Ectodermal cell (in vitro differentiated cells): Measurements from ENCODE around the gene TMEM131L.

Source experiments
- H3K27ac ChIP-seq: 2 replicates; pipeline ENCODE4 v1.7.0; 2013; ENCODE audit warnings: mild to moderate bottlenecking, low read depth, low read length; ENCODE audit not compliant: insufficient read depth, poor library complexity, severe bottlenecking
- H3K27me3 ChIP-seq: 2 replicates; pipeline ENCODE4 v1.7.0; 2013; ENCODE audit warnings: mild to moderate bottlenecking, low read length; ENCODE audit not compliant: insufficient read depth, control insufficient read depth, poor library complexity, severe bottlenecking
- H3K36me3 ChIP-seq: one replicate; pipeline ENCODE4 v1.7.0; 2013; ENCODE audit warnings: low read length; ENCODE audit not compliant: control insufficient read depth, insufficient read depth
- H3K4me1 ChIP-seq: one replicate; pipeline ENCODE4 v1.7.0; 2013; ENCODE audit warnings: low read length; ENCODE audit not compliant: control insufficient read depth, insufficient read depth
- H3K4me3 ChIP-seq: 2 replicates; pipeline ENCODE4 v1.7.0; 2013; ENCODE audit warnings: low read depth, low read length, control low read depth; ENCODE audit not compliant: insufficient read depth
- H3K9me3 ChIP-seq: 2 replicates; pipeline ENCODE4 v1.7.0; 2013; ENCODE audit warnings: mild to moderate bottlenecking, low read length, moderate library complexity; ENCODE audit not compliant: control insufficient read depth
- WGBS, 2 experiments: methylation state at CpG; one replicate each; pipeline ENCODE4 v1.1.7; 2013; ENCODE audit warnings: missing lambda C conversion rate in 2 of 2; 5-methylcytosine and 5-hydroxymethylcytosine counted together

The TMEM131L gene

DNA sequence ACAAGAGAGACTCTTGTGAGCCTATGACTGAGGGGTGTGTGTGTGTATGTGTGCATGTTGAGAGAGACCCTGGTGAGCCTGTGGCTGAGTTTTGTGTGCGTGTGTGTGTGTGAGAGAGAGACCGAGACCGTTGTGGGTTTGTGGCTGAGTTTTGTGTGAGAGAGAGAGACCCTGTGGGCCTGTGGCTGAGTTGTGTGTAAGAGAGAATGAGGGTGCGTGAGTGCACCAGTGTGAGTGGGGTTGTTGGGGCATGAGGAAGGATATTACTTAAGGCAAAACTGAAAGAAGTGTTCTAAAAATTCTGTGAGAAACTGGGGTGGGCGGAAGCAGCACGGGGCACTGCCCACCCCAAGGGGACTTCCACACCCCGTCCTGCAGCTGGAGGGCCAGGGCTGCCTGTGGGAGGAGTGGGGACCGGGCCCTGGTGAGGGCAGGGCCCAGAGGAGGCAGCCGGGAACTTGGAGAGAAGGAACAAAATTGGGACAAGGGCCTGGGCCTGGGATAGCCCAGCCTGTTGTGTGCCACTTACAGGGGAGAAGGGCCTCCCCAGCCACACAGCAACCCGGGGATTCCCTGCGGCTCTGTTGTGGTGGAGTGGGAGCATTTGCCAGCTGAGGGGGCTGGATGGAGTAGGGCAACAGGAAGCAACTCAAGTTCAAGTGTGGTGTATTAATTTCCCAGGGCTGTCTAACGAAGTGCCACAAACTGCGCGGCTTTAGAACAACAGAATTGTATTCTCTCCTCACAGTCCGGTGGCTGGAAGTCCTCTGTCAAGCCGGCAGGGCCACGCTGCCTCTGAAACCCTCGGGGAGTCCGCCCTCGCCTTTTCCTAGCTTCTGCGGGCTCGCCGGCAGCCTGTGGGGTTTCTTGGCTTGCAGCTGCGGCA, 22.1 kb downstream of the TMEM131L start:
- peaks cover 33% of the 10 kb centered on the region for H3K4me1 ChIP-seq
- peak overlapping the region; percentile 8 for H3K27ac ChIP-seq
- 70 to 72% methylated on average over 24 of the region's 24 CpGs for WGBS, 2 experiments
- no peaks in the 10 kb centered on the region for H3K9me3 ChIP-seq
- no peak overlapping the region for H3K4me3 ChIP-seq
- H3K36me3 ChIP-seq: no peaks in the 10 kb centered on the region
- H3K27me3 ChIP-seq: no peaks in the 10 kb centered on the region

DNA sequence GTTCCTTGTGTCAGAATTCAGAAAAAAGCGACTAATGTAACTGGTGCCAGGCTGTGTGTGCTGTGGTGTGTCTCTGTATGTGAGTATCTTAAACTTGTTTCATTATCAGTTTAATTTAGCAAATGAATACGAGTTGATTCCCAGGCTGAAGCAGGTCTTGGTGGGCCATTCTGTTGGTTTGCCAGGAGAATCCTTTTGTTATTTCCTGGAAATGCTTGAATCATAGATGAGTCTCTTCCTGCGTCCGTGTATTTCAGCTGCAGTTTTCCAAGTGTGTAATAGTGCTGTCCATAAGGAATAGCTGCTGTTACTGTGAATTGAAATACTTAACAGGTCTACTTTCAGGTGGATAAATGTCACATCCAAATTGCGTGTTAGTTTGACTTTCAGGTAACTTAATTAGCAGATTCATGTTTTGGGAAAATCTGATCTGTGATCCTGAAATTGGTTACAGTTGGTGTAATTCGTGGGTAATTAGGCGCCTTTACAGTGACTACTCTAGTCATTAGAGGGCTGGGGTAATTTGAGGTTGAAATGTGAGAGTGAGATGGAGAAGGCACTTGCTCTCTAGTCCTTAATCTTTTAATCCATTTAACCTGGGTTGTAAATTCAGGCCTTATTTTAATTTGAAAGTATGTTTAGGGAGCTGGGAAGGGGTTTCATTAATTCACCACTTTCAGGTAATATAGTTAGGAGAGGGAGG, 23.8 kb downstream of the TMEM131L start:
- H3K27me3 ChIP-seq: no peaks in the 10 kb centered on the region
- no peaks in the 10 kb centered on the region for H3K36me3 ChIP-seq
- no peaks in the 10 kb centered on the region for H3K9me3 ChIP-seq
- WGBS, 2 experiments: 92 to 96% methylated on average over 7 of the region's 7 CpGs
- peaks cover 33% of the 10 kb centered on the region for H3K4me1 ChIP-seq
- no peak overlapping the region for H3K4me3 ChIP-seq
- no peak overlapping the region for H3K27ac ChIP-seq

DNA sequence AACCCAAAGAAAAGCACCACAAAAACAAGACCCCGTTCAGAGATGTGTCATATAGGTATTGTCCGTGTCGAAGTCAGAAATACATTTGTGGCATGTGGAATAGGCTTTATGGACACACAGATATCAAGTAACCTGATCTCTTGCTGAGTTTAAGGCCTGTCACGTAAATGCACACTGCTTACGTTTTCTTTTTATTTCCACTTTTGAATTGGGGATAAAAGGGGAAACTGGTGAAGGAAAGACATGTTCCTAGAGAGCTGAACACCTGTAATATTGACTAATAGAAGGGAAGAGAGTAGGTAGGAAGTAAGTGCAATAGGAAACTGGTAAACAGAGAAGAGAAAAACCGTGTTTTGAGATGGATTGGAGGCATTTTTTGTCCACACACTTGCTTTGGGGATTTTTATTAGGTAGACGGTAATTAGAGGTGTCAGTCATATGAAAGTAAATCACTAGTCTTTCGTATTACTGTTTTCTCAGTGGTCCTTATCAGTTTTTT, 24.9 kb downstream of the TMEM131L start:
- no peaks in the 10 kb centered on the region for H3K27me3 ChIP-seq
- WGBS, 2 experiments: 92% methylated on average over 8 of the region's 8 CpGs
- no peaks in the 10 kb centered on the region for H3K36me3 ChIP-seq
- no peaks in the 10 kb centered on the region for H3K9me3 ChIP-seq
- H3K4me1 ChIP-seq: peaks cover 28% of the 10 kb centered on the region
- H3K4me3 ChIP-seq: no peak overlapping the region
- no peak overlapping the region for H3K27ac ChIP-seq

DNA sequence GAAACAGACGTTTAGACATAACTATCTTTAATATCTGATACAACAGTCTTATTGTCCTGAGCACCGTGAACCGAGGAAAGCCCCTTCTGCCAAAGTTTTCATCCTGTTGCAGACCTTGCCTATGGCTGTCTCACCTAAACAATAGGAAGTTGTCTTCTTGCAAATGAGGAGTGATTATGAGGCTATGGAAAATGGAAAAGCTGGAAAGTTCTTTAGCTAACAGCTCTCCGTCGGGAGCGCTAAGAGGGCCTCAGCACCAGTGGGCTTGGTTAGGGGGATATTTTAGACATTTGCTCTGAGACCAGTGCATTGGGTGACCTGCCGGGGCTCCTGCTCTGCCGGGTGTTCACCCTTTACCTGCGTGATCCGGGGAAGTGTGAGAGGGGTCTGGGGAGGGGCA, 28.4 kb downstream of the TMEM131L start:
- no peak overlapping the region for H3K27ac ChIP-seq
- H3K9me3 ChIP-seq: no peaks in the 10 kb centered on the region
- H3K27me3 ChIP-seq: no peaks in the 10 kb centered on the region
- H3K4me3 ChIP-seq: no peak overlapping the region
- no peaks in the 10 kb centered on the region for H3K36me3 ChIP-seq
- 92 to 93% methylated on average over 10 of the region's 10 CpGs for WGBS, 2 experiments
- H3K4me1 ChIP-seq: peaks cover 13% of the 10 kb centered on the region

DNA sequence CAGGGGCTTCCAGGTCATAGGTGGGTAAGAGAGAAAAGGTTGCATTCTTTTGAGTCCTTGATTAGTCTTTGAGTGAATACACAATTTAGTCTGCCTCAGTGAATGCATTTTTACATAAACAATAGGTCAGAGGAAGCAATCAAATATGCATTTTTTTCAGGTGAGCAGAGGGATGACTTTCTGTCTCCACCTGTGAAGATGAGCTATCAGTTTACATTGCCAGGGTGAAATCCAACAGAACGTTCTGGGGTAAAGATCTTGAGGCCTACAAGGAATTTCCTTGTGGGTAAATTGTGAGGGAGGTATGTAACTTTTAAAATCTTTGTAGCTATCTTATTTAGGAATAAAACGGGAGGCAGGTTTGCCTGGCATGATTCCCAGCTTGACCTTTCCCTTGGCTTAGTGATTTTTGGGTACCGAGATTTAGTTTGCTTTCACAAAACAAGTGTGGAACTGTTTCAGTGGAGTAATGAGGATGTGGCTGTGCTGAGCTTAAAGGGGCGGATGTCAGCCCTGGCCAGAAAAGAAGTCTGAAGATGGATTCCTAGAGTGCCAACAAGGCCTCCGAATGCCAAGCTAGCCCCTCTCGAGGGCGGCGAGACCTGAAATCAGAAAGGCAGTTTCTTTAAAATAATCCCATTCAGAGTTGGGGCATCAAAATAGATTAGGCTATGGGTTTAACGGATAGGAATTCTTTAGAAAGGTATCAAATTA, 29.5 kb downstream of the TMEM131L start:
- H3K4me1 ChIP-seq: peaks cover 13% of the 10 kb centered on the region
- WGBS, 2 experiments: 85 to 89% methylated on average over 9 of the region's 9 CpGs
- H3K36me3 ChIP-seq: no peaks in the 10 kb centered on the region
- H3K27ac ChIP-seq: no peak overlapping the region
- no peaks in the 10 kb centered on the region for H3K9me3 ChIP-seq
- no peak overlapping the region for H3K4me3 ChIP-seq
- no peaks in the 10 kb centered on the region for H3K27me3 ChIP-seq

DNA sequence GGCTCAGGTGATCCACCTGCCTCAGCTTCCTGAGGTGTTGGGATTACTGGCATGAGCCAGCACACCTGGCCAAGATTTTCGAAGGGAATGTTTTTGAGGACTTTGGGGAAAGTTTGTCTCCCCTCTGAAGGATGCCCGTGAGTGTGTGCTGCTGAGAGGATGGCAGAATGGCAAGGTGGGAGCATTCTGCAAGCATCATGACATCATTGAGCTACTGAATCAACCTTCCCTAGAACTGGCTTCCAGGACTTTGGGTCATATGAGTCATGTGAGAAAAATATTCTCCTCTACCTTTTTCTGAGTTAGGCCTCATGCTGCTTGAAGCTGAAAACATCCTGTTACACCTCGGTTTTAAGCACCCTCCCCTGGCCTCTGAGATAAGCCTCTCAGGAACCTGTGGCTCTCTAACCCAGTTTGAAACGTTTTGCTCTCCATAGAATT, 31.0 kb downstream of the TMEM131L start:
- Histone ChIP-seq H3K4me3 (no peak overlapping the region), H3K27me3 (no peaks in the 10 kb centered on the region), H3K36me3 (no peaks in the 10 kb centered on the region), H3K9me3 (no peaks in the 10 kb centered on the region), H3K27ac (no peak overlapping the region), H3K4me1 (peaks cover 13% of the 10 kb centered on the region)
- 58 to 67% methylated on average over 3 to 4 of the region's 4 CpGs for WGBS, 2 experiments

DNA sequence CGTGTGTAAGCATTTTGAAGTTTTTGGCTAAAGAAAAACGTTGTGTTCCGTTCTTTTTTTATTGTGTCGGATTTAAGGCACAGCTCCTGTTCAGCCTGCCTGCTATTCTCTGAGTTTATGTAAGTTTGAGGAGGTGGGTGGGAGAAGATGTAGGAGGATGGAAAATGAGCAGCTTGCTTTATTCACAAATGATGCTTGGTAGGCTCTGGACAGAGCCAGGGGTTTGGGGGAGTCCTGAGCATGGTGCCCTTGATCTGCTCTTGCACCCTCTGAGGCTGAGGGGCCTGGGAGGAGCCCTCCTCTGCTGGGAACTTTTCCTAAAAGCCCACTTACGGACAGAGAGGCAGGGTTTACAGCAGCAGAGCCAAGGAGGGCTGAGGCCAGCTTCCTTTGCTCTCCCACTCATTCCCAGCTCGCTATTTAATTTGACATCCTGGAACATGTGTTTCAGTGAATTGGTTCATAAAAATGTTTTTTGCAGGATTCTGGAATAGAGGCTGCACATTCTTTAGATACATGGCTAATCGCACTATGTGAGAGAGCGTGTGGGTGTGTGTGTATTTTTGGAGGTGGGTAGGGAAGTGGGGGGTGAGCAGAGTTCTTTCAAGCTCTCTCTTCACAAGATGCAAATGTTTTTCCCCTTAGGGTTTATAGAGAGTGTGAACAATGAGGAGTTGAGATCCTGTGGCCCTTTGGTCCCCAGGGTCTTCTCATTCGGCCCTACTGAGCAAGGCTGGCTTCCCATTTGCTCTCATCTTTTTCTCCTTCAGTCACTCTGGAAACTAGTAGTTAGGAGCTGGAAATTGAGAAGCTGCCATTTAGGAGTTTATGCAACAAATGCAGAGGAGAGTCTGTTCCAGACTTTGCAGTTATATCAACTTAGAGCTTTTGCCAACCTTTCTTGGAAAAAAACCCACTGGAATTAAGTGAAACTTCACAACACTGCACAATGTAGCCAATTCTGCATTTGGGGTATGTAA, 32.1 kb downstream of the TMEM131L start:
- H3K4me3 ChIP-seq: no peak overlapping the region
- peaks cover 13% of the 10 kb centered on the region for H3K4me1 ChIP-seq
- H3K27ac ChIP-seq: peak overlapping the region; percentile 39

DNA sequence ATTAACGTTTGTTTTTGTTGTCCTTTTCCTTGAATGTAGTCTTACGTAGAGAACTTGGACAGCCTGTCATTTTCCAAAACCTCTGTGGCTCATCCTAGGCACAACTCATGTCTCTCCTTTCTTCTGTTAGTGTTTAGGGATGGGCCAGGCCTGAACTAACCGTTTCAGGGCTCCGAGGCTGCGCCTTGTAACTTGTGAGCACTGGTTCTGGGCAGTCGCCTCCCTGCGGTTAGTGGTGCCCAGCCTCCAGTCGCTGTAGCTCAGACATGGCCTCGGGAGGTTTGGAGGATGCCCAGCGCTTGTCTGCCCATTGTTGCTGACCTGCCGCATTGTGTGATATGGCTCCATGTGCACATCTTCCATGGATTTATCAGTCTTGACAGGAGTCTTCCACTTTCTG, 32.8 kb downstream of the TMEM131L start:
- Histone ChIP-seq H3K27ac (no peak overlapping the region), H3K9me3 (no peaks in the 10 kb centered on the region), H3K36me3 (no peaks in the 10 kb centered on the region), H3K4me1 (peaks cover 13% of the 10 kb centered on the region), H3K4me3 (no peak overlapping the region), H3K27me3 (no peaks in the 10 kb centered on the region)
- 88 to 92% methylated on average over 11 of the region's 11 CpGs for WGBS, 2 experiments

More for the DNA sequence above, 32.1 kb downstream of the TMEM131L start:
- 64 to 74% methylated on average over 9 of the region's 9 CpGs for WGBS, 2 experiments
- Histone ChIP-seq H3K27me3 (no peaks in the 10 kb centered on the region), H3K9me3 (no peaks in the 10 kb centered on the region), H3K36me3 (no peaks in the 10 kb centered on the region)

DNA sequence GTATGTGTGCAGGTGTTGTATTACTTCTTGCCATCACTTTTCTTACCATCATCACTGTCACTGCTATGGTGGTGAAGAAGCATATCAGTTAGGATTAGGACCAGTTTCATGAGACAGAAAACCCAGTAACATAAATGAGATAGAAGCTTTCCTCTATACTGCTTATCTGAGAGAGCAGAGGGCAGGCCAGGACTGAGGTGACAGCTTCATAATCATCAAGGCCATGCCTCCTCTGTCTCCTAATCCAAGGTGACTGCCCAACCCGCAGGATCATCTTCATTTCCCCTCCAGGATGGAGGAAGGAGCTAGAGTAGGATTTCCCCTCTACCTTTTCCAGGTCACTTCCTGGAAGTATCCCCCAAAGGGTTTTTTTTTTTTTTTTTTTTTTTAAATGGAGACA, 35.4 kb downstream of the TMEM131L start:
- 100% methylated on average over 1 of the region's 1 CpG for WGBS, 2 experiments
- H3K36me3 ChIP-seq: no peaks in the 10 kb centered on the region
- H3K4me1 ChIP-seq: peaks cover 13% of the 10 kb centered on the region
- no peaks in the 10 kb centered on the region for H3K27me3 ChIP-seq
- H3K9me3 ChIP-seq: no peaks in the 10 kb centered on the region
- no peak overlapping the region for H3K27ac ChIP-seq
- H3K4me3 ChIP-seq: no peak overlapping the region
